A549 (cell line): ENCODE data around the gene SLC12A8. TPM values are rescaled to one million over a fixed set of nuclear protein-coding genes. Genes with fewer than 3 reads are reported as not detected.

Source experiments
- ATAC-seq, 2 experiments: fragments of 200-7000 bp in 1 of 2; fragments of >200 bp in 1 of 2; cut with Nextera tagmentation in 1 of 2; cut with Tn5 transposase in 1 of 2; 3 replicates each; pipeline versions ENCODE4 v1.8.0 to v1.9.1; 2018 to 2020; ENCODE audit warnings: mild to moderate bottlenecking in 1 of 2, moderate library complexity in 1 of 2
- CTCF ChIA-PET: fragments of 300-600 bp; sonication (Branson Sonifier 250); formaldehyde crosslinking; extraction: SDS; loops from one replicate; lab custom pipeline; 2021; ENCODE audit warnings: antibody characterized with exemption, inconsistent platforms; lab: Yijun Ruan, JAX
- POLR2A ChIA-PET: fragments of 350-600 bp; formaldehyde crosslinking; extraction: SDS; loops from one replicate; lab custom pipeline; 2021; ENCODE audit warnings: antibody characterized with exemption, inconsistent platforms; lab: Yijun Ruan, JAX
- DNase-seq, 2 experiments: peaks; one replicate each; pipeline versions ENCODE4 v3.0.0 to v3.0.0-alpha.2; 2011 to 2016; ENCODE audit warnings: low read depth in 1 of 2, low spot score in 1 of 2
- FAIRE-seq: peaks from 2 replicates; lab custom pipeline; 2011; peaks lifted over from hg19 to GRCh38; lab: Jason Lieb, UNC
- H3K27ac ChIP-seq, 2 experiments: fragments of >200 bp; sonication (Bioruptor Twin); formaldehyde crosslinking; 3 replicates each; pipeline ENCODE4 v1.5.1; 2016 to 2017
- H3K4me1 ChIP-seq: fragments of >200 bp; sonication (Bioruptor Twin); formaldehyde crosslinking; 3 replicates; pipeline ENCODE4 v1.6.1; 2016
- H3K4me2 ChIP-seq: fragments of >200 bp; sonication (Bioruptor Twin); formaldehyde crosslinking; 3 replicates; pipeline ENCODE4 v1.6.1; 2016
- H3K4me3 ChIP-seq: fragments of >200 bp; sonication (Bioruptor Twin); formaldehyde crosslinking; 3 replicates; pipeline ENCODE4 v1.5.1; 2016
- H3K9me3 ChIP-seq: fragments of >200 bp; sonication (Bioruptor Twin); formaldehyde crosslinking; 3 replicates; pipeline ENCODE4 v1.6.1; 2016
- CBX8 ChIP-seq: fragments of 200-600 bp; sonication (generic); IDR thresholded peaks from 2 replicates; pipeline ENCODE4 v1.6.1; 2016
- CEBPB ChIP-seq, 2 experiments: fragments of >200 bp in 1 of 2; sonication (Bioruptor Twin) in 1 of 2; formaldehyde crosslinking in 1 of 2; IDR thresholded peaks; 2 replicates each; pipeline ENCODE4 v1.6.1; 2012 to 2016
- EHF ChIP-seq: fragments of 250-450 bp; sonication (Bioruptor Pico); IDR thresholded peaks from 2 replicates; pipeline ENCODE4 v1.5.0; 2020; ENCODE audit warnings: mild to moderate bottlenecking
- FOSL2 ChIP-seq, 2 experiments: fragments of 450-650 bp in 1 of 2; fragments of >200 bp in 1 of 2; sonication (Bioruptor Twin) in 1 of 2; formaldehyde crosslinking; IDR thresholded peaks; 2 replicates each; pipeline versions ENCODE4 v1.5.0 to v1.6.1; 2016 to 2020; ENCODE audit warnings: mild to moderate bottlenecking in 1 of 2, moderate library complexity in 1 of 2
- FOXS1 ChIP-seq: fragments of 250-450 bp; sonication (Bioruptor Pico); IDR thresholded peaks from 2 replicates; pipeline ENCODE4 v1.5.0; 2020; ENCODE audit warnings: mild to moderate bottlenecking, moderate library complexity
- HEYL ChIP-seq: fragments of 250-450 bp; sonication (Bioruptor Pico); IDR thresholded peaks from 2 replicates; pipeline ENCODE4 v1.8.0; 2021; ENCODE audit warnings: mild to moderate bottlenecking, moderate library complexity
- JUN ChIP-seq, 2 experiments: fragments of >200 bp; sonication (Bioruptor Twin); formaldehyde crosslinking; IDR thresholded peaks; 2 replicates in 1 of 2; 3 replicates in 1 of 2; pipeline ENCODE4 v1.6.1; 2016 to 2017
- KDM1A ChIP-seq: fragments of 200-600 bp; sonication (generic); IDR thresholded peaks from 2 replicates; pipeline ENCODE4 v1.6.1; 2016; ENCODE audit warnings: low read depth, mild to moderate bottlenecking
- KDM5A ChIP-seq: fragments of 200-600 bp; sonication (generic); IDR thresholded peaks from 2 replicates; pipeline ENCODE4 v1.6.1; 2016; ENCODE audit warnings: antibody characterized with exemption, mild to moderate bottlenecking
- MAFK ChIP-seq: fragments of 450-650 bp; IDR thresholded peaks from 2 replicates; pipeline ENCODE4 v1.6.1; 2014; ENCODE audit not compliant: partially characterized antibody
- MAZ ChIP-seq: fragments of 150-350 bp; IDR thresholded peaks from 2 replicates; pipeline ENCODE4 v1.6.1; 2014; ENCODE audit warnings: antibody characterized with exemption, low read depth, low read length, borderline replicate concordance
- NR3C1 ChIP-seq: fragments of >200 bp; sonication (Bioruptor Twin); formaldehyde crosslinking; IDR thresholded peaks from 3 replicates; pipeline ENCODE4 v1.6.1; 2017
- PHF8 ChIP-seq: fragments of 200-600 bp; sonication (generic); IDR thresholded peaks from 2 replicates; pipeline ENCODE4 v1.6.1; 2016; ENCODE audit warnings: low read depth, mild to moderate bottlenecking, antibody characterized with exemption, moderate library complexity, borderline replicate concordance
- SMC3 ChIP-seq: fragments of >200 bp; sonication (Bioruptor Twin); formaldehyde crosslinking; IDR thresholded peaks from 3 replicates; pipeline ENCODE4 v1.6.1; 2018; ENCODE audit warnings: inconsistent platforms
- USF2 ChIP-seq: fragments of 450-650 bp; IDR thresholded peaks from 2 replicates; pipeline ENCODE4 v1.6.1; 2014; ENCODE audit warnings: antibody characterized with exemption
- ZC3H11A ChIP-seq: fragments of 450-650 bp; IDR thresholded peaks from 2 replicates; pipeline ENCODE4 v1.6.1; 2014; ENCODE audit warnings: antibody characterized with exemption, mild to moderate bottlenecking
- WGBS: methylation state at CpG from one replicate; pipeline ENCODE4 v1.1.6; 2017; ENCODE audit errors: missing lambda C conversion rate; 5-methylcytosine and 5-hydroxymethylcytosine counted together
- polyA plus RNA-seq, 4 experiments: library from polyadenylated mRNA; depleted of rRNA in 3 of 4; stranded (reverse); fragments of >200 nt; fragmentation: RNase III in 1 of 4; extraction: RNeasy Plus Mini Kit Qiagen cat#74134 plus additional on column Dnase treatment in 1 of 4; gene quantifications; 2 replicates in 3 of 4; 3 replicates in 1 of 4; pipeline ENCODE4 v1.2.3, GENCODE V29; 2011 to 2017
- TF ChIP-seq, protein P1 (sequence below): fragments of >200 bp; sonication (Bioruptor Twin); formaldehyde crosslinking; IDR thresholded peaks from 3 replicates; pipeline ENCODE4 v1.5.1; 2016
- TF ChIP-seq, protein P2 (sequence below): fragments of >200 bp; sonication (Bioruptor Twin); formaldehyde crosslinking; IDR thresholded peaks from 3 replicates; pipeline ENCODE4 v1.6.1; 2016

Gene SLC12A8
- polyA plus RNA-seq, 2 of the 4 experiments (the other 2 are of a cell fraction), result 1.1 to 4.2 TPM

- WGBS, result 90% methylated on average over 1 of the region's 1 CpG
- H3K4me2 ChIP-seq, result no peak overlapping the region
- H3K4me3 ChIP-seq, result no peak overlapping the region
- TF ChIP-seq MAZ (no peak), CBX8 (no peak), FOXS1 (CRISPR knock-in tag) (no peak), MAFK (peak; percentile 62), FOSL2 (IDR thresholded peaks at IDR 0.05) (no peak), FOSL2 (CRISPR knock-in tag; IDR thresholded peaks at IDR 0.05) (no peak)
- ATAC-seq (no peak), FAIRE-seq (no peak), DNase-seq (no peak)
- no peaks in the 10 kb centered on the region for H3K4me1 ChIP-seq
- no peaks in the 10 kb centered on the region for H3K9me3 ChIP-seq
- no peak overlapping the region for H3K27ac ChIP-seq
- ChIA-PET POLR2A (no interaction called here), CTCF (no interaction called here)
Observed at GRCh38 chr3:125246237-125246636, 33.7 kb upstream of the SLC12A8 start.

GRCh38 chr3:125245521-125245920 lies 33.0 kb upstream of the SLC12A8 start:
- ATAC-seq (no peak), DNase-seq (no peak), FAIRE-seq (no peak)
- ChIA-PET CTCF (no interaction called here), POLR2A (no interaction called here)
- Histone ChIP-seq H3K4me3 (no peak overlapping the region), H3K27ac (no peak overlapping the region), H3K4me1 (no peaks in the 10 kb centered on the region), H3K9me3 (no peaks in the 10 kb centered on the region), H3K4me2 (no peak overlapping the region)
- TF ChIP-seq HEYL (CRISPR knock-in tag) (no peak), SMC3 (no peak), KDM5A (no peak), JUN (IDR thresholded peaks at IDR 0.05) (no peak)
- TF ChIP-seq, protein P1, sequence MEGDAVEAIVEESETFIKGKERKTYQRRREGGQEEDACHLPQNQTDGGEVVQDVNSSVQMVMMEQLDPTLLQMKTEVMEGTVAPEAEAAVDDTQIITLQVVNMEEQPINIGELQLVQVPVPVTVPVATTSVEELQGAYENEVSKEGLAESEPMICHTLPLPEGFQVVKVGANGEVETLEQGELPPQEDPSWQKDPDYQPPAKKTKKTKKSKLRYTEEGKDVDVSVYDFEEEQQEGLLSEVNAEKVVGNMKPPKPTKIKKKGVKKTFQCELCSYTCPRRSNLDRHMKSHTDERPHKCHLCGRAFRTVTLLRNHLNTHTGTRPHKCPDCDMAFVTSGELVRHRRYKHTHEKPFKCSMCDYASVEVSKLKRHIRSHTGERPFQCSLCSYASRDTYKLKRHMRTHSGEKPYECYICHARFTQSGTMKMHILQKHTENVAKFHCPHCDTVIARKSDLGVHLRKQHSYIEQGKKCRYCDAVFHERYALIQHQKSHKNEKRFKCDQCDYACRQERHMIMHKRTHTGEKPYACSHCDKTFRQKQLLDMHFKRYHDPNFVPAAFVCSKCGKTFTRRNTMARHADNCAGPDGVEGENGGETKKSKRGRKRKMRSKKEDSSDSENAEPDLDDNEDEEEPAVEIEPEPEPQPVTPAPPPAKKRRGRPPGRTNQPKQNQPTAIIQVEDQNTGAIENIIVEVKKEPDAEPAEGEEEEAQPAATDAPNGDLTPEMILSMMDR, result no peak

GRCh38 chr3:125240496-125240895 lies 27.9 kb upstream of the SLC12A8 start:
- ChIA-PET CTCF (no interaction called here), POLR2A (no interaction called here)
- no peak for DNase-seq
- FAIRE-seq, result no peak
- 71% methylated on average over 4 of the region's 4 CpGs for WGBS
- no peak for ATAC-seq
- H3K27ac ChIP-seq, result no peak overlapping the region
- TF ChIP-seq CEBPB (IDR thresholded peaks at IDR 0.05) (peak in 1 of 2 experiments; percentile 37; a peak in 1 of 4 replicates), EHF (CRISPR knock-in tag) (no peak)
- H3K9me3 ChIP-seq, result no peaks in the 10 kb centered on the region
- H3K4me2 ChIP-seq, result no peak overlapping the region
- H3K4me3 ChIP-seq, result no peak overlapping the region
- H3K4me1 ChIP-seq, result no peaks in the 10 kb centered on the region

DNA sequence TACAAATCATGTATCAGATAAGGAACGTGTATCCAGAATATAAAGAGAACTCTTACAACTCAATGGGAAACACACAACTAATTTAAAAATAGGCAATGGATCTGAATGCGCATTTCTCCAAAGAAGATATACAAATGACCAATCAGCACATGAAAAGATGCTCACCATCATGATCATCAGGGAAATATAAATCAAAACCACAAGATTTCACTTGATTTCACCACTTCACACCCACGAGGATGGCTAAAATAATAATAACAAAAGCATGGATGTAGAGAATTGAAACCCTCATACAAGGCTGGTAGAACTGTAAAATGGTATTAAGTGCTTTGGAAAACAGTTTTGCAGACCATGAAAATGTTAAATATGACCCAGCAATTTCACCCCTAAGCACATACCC lies 26.7 kb upstream of the SLC12A8 start:
- H3K4me2 ChIP-seq, result no peak overlapping the region
- H3K27ac ChIP-seq, result no peak overlapping the region
- POLR2A ChIA-PET, result no interaction called here
- no peaks in the 10 kb centered on the region for H3K9me3 ChIP-seq
- 85% methylated on average over 3 of the region's 3 CpGs for WGBS
- DNase-seq (no peak), ATAC-seq (no peak)
- no peaks in the 10 kb centered on the region for H3K4me1 ChIP-seq
- TF ChIP-seq KDM1A, result no peak
- TF ChIP-seq, all 56 proteins: peak for 0
- no peak for FAIRE-seq
- no peak overlapping the region for H3K4me3 ChIP-seq
- CTCF ChIA-PET, result no interaction called here

- FAIRE-seq (no peak), DNase-seq (no peak), ATAC-seq (no peak)
- ChIA-PET CTCF (no interaction called here), POLR2A (no interaction called here)
- 98% methylated on average over 3 of the region's 3 CpGs for WGBS
- TF ChIP-seq SMC3 (no peak), NR3C1 (no peak), PHF8 (no peak), CBX8 (no peak), MAFK (no peak), USF2 (no peak), ZC3H11A (no peak)
- TF ChIP-seq, protein P2, sequence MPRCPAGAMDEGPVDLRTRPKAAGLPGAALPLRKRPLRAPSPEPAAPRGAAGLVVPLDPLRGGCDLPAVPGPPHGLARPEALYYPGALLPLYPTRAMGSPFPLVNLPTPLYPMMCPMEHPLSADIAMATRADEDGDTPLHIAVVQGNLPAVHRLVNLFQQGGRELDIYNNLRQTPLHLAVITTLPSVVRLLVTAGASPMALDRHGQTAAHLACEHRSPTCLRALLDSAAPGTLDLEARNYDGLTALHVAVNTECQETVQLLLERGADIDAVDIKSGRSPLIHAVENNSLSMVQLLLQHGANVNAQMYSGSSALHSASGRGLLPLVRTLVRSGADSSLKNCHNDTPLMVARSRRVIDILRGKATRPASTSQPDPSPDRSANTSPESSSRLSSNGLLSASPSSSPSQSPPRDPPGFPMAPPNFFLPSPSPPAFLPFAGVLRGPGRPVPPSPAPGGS, result no peak
- H3K4me3 ChIP-seq, result no peak overlapping the region
- no peaks in the 10 kb centered on the region for H3K9me3 ChIP-seq
- H3K27ac ChIP-seq, result no peak overlapping the region
- H3K4me2 ChIP-seq, result no peak overlapping the region
- H3K4me1 ChIP-seq, result no peaks in the 10 kb centered on the region
Observed at GRCh38 chr3:125238759-125239158, 26.2 kb upstream of the SLC12A8 start.
